Mucosa of rectum (tissue), 2 donors: ENCODE measurements around the gene PPM1L.

Experiments
- H3K27ac ChIP-seq, 2 donors: one replicate each; pipeline ENCODE4 v1.7.0; 2013; ENCODE audit warnings: inconsistent platforms in 2 of 2, low read depth in 2 of 2, low read length in 2 of 2
- H3K27me3 ChIP-seq, 2 donors: one replicate each; pipeline ENCODE4 v1.7.0; 2013; ENCODE audit warnings: low read length in 2 of 2; ENCODE audit not compliant: control insufficient read depth in 2 of 2, insufficient read depth in 2 of 2
- H3K36me3 ChIP-seq, 2 donors: one replicate each; pipeline ENCODE4 v1.7.0; 2013; ENCODE audit warnings: low read length in 2 of 2; ENCODE audit not compliant: control insufficient read depth in 2 of 2, insufficient read depth in 2 of 2
- H3K4me1 ChIP-seq, 2 donors: one replicate each; pipeline ENCODE4 v1.7.0; 2013; ENCODE audit warnings: low read length in 2 of 2, mild to moderate bottlenecking in 1 of 2; ENCODE audit not compliant: control insufficient read depth in 2 of 2, insufficient read depth in 2 of 2
- H3K4me3 ChIP-seq, 2 donors: one replicate each; pipeline ENCODE4 v1.7.0; 2013; ENCODE audit warnings: low read length in 2 of 2
- H3K9ac ChIP-seq, 2 donors: one replicate each; pipeline ENCODE4 v1.7.0; 2013; ENCODE audit warnings: low read length in 2 of 2, low read depth in 1 of 2, mild to moderate bottlenecking in 1 of 2
- H3K9me3 ChIP-seq, 2 donors: one replicate each; pipeline ENCODE4 v1.7.0; 2013; ENCODE audit warnings: low read length in 2 of 2; ENCODE audit not compliant: control insufficient read depth in 2 of 2
- donor health status: healthy.
- donor health status: Normal muscosa, but diverticular disease.

Gene PPM1L

GRCh38 chr3:160837394-160837980 lies 81.5 kb downstream of the PPM1L start:
- Histone ChIP-seq H3K36me3 (no peaks in the 10 kb centered on the region), H3K27me3 (no peaks in the 10 kb centered on the region), H3K4me1 (peaks cover 0 to 3% of the 10 kb centered on the region in 2 donors), H3K4me3 (no peak overlapping the region), H3K27ac (peak overlapping the region in 1 of 2 donors; percentile 46), H3K9ac (no peak overlapping the region), H3K9me3 (no peaks in the 10 kb centered on the region)

GRCh38 chr3:160840590-160840989 lies 84.6 kb downstream of the PPM1L start:
- H3K27me3 ChIP-seq: no peaks in the 10 kb centered on the region
- H3K4me3 ChIP-seq: no peak overlapping the region
- peaks cover 0 to 3% of the 10 kb centered on the region in 2 donors for H3K4me1 ChIP-seq
- H3K36me3 ChIP-seq: no peaks in the 10 kb centered on the region
- no peaks in the 10 kb centered on the region for H3K9me3 ChIP-seq
- no peak overlapping the region for H3K9ac ChIP-seq
- H3K27ac ChIP-seq: no peak overlapping the region

GRCh38 chr3:160841455-160841854 lies 85.4 kb downstream of the PPM1L start:
- H3K4me1 ChIP-seq: peaks cover 0 to 3% of the 10 kb centered on the region in 2 donors
- H3K4me3 ChIP-seq: no peak overlapping the region
- H3K27ac ChIP-seq: no peak overlapping the region
- no peaks in the 10 kb centered on the region for H3K36me3 ChIP-seq
- no peaks in the 10 kb centered on the region for H3K27me3 ChIP-seq
- H3K9ac ChIP-seq: no peak overlapping the region
- H3K9me3 ChIP-seq: no peaks in the 10 kb centered on the region

GRCh38 chr3:160842021-160843005 lies 86.3 kb downstream of the PPM1L start:
- Histone ChIP-seq H3K4me1 (peaks cover 0 to 2% of the 10 kb centered on the region in 2 donors), H3K27ac (no peak overlapping the region), H3K4me3 (no peak overlapping the region), H3K27me3 (no peaks in the 10 kb centered on the region), H3K36me3 (no peaks in the 10 kb centered on the region), H3K9ac (no peak overlapping the region), H3K9me3 (no peaks in the 10 kb centered on the region)

GRCh38 chr3:160851629-160852210 lies 95.7 kb downstream of the PPM1L start:
- H3K4me1 ChIP-seq: no peaks in the 10 kb centered on the region

GRCh38 chr3:160852856-160853255 lies 96.8 kb downstream of the PPM1L start:
- Histone ChIP-seq H3K4me3 (no peak overlapping the region), H3K4me1 (no peaks in the 10 kb centered on the region), H3K36me3 (no peaks in the 10 kb centered on the region), H3K27ac (no peak overlapping the region), H3K27me3 (no peaks in the 10 kb centered on the region), H3K9ac (no peak overlapping the region), H3K9me3 (no peaks in the 10 kb centered on the region)

More at GRCh38 chr3:160851629-160852210, 95.7 kb downstream of the PPM1L start:
- Histone ChIP-seq H3K4me3 (no peak overlapping the region), H3K36me3 (no peaks in the 10 kb centered on the region), H3K9ac (no peak overlapping the region), H3K9me3 (no peaks in the 10 kb centered on the region), H3K27me3 (no peaks in the 10 kb centered on the region), H3K27ac (no peak overlapping the region)

- H3K9me3 ChIP-seq: no peaks in the 10 kb centered on the region
- H3K36me3 ChIP-seq: no peaks in the 10 kb centered on the region
- H3K9ac ChIP-seq: no peak overlapping the region
- no peak overlapping the region for H3K27ac ChIP-seq
- no peaks in the 10 kb centered on the region for H3K4me1 ChIP-seq
- no peaks in the 10 kb centered on the region for H3K27me3 ChIP-seq
- H3K4me3 ChIP-seq: no peak overlapping the region
Measured at GRCh38 chr3:160856450-160856849, 100.4 kb downstream of the PPM1L start.

- Histone ChIP-seq H3K4me1 (no peaks in the 10 kb centered on the region), H3K36me3 (no peaks in the 10 kb centered on the region), H3K27ac (no peak overlapping the region), H3K27me3 (no peaks in the 10 kb centered on the region), H3K4me3 (no peak overlapping the region), H3K9ac (no peak overlapping the region), H3K9me3 (no peaks in the 10 kb centered on the region)
Measured at GRCh38 chr3:160857476-160858119, 101.6 kb downstream of the PPM1L start.

- no peaks in the 10 kb centered on the region for H3K4me1 ChIP-seq
- H3K27me3 ChIP-seq: no peaks in the 10 kb centered on the region
- H3K4me3 ChIP-seq: no peak overlapping the region
Measured at GRCh38 chr3:160860346-160860745, 104.3 kb downstream of the PPM1L start.

GRCh38 chr3:160869825-160870224 lies 113.8 kb downstream of the PPM1L start:
- Histone ChIP-seq H3K36me3 (no peaks in the 10 kb centered on the region), H3K4me3 (no peak overlapping the region), H3K9me3 (no peaks in the 10 kb centered on the region), H3K4me1 (no peaks in the 10 kb centered on the region), H3K9ac (no peak overlapping the region), H3K27ac (no peak overlapping the region), H3K27me3 (no peaks in the 10 kb centered on the region)

More at GRCh38 chr3:160860346-160860745, 104.3 kb downstream of the PPM1L start:
- no peaks in the 10 kb centered on the region for H3K9me3 ChIP-seq
- H3K9ac ChIP-seq: no peak overlapping the region
- no peaks in the 10 kb centered on the region for H3K36me3 ChIP-seq
- H3K27ac ChIP-seq: no peak overlapping the region
